Activated effector memory CD4-positive, alpha-beta T cell treated with anti-CD3 and anti-CD28 coated beads, Interleukin-2, amount 50 U/mL, for 16 hours (primary cell): ENCODE results near the gene ARNT2.

Source experiments
- DNase-seq: peaks from one replicate; pipeline ENCODE4 v3.0.0-alpha.2; 2020

Gene ARNT2

GRCh38 chr15:80467311-80467714, 63.1 kb downstream of the ARNT2 start:
- DNase-seq, result no peak

- no peak for DNase-seq
These were observed 64.6 kb downstream of the ARNT2 start for GRCh38 chr15:80468796-80469195.

- DNase-seq, result no peak
These were observed 67.7 kb downstream of the ARNT2 start for GRCh38 chr15:80471881-80472280.

GRCh38 chr15:80473286-80474223, 69.4 kb downstream of the ARNT2 start:
- no peak for DNase-seq

GRCh38 chr15:80474224-80475215, 70.3 kb downstream of the ARNT2 start:
- DNase-seq, result no peak

- DNase-seq, result no peak
These were observed 71.4 kb downstream of the ARNT2 start for GRCh38 chr15:80475572-80475971.

GRCh38 chr15:80476036-80476435, 71.9 kb downstream of the ARNT2 start:
- no peak for DNase-seq

- DNase-seq, result no peak
These were observed 73.9 kb downstream of the ARNT2 start for GRCh38 chr15:80478075-80478474.

- no peak for DNase-seq
These were observed 75.0 kb downstream of the ARNT2 start for GRCh38 chr15:80479191-80479590.

- DNase-seq, result no peak
These were observed 76.1 kb downstream of the ARNT2 start for GRCh38 chr15:80480171-80480811.

- DNase-seq, result no peak
These were observed 76.7 kb downstream of the ARNT2 start for GRCh38 chr15:80480909-80481308.

GRCh38 chr15:80482696-80483095, 78.5 kb downstream of the ARNT2 start:
- no peak for DNase-seq

GRCh38 chr15:80483725-80484161, 79.6 kb downstream of the ARNT2 start:
- no peak for DNase-seq

- DNase-seq, result no peak
These were observed 80.2 kb downstream of the ARNT2 start for GRCh38 chr15:80484333-80484864.

GRCh38 chr15:80485370-80486164, 81.4 kb downstream of the ARNT2 start:
- no peak for DNase-seq

- no peak for DNase-seq
These were observed 83.7 kb downstream of the ARNT2 start for GRCh38 chr15:80487839-80488390.

GRCh38 chr15:80489030-80489594, 84.9 kb downstream of the ARNT2 start:
- no peak for DNase-seq

- DNase-seq, result no peak
These were observed 86.3 kb downstream of the ARNT2 start for GRCh38 chr15:80490431-80490990.

- DNase-seq, result no peak
These were observed 87.1 kb downstream of the ARNT2 start for GRCh38 chr15:80491163-80491847.

- no peak for DNase-seq
These were observed 88.2 kb downstream of the ARNT2 start for GRCh38 chr15:80492409-80492808.
